Endodermal cell (in vitro differentiated cells): Measurements from ENCODE around the gene HTR2C. TPM values are rescaled to one million over a fixed set of nuclear protein-coding genes. Genes with fewer than 3 reads are reported as not detected.
A peak's percentile ranks its signal among the peaks of the same experiment; 100 is the strongest.

Source experiments
- DNase-seq: peaks from one replicate; pipeline ENCODE4 v3.0.0-alpha.2; 2017
- H3K27ac ChIP-seq: 2 replicates; pipeline ENCODE4 v1.5.1; 2013; ENCODE audit warnings: mild to moderate bottlenecking, low read depth, low read length, moderate library complexity
- H3K27me3 ChIP-seq: 2 replicates; pipeline ENCODE4 v1.6.1; 2013; ENCODE audit warnings: mild to moderate bottlenecking, low read length, moderate library complexity; ENCODE audit not compliant: insufficient read depth, control insufficient read depth, poor library complexity, severe bottlenecking
- H3K36me3 ChIP-seq: 2 replicates; pipeline ENCODE4 v1.7.0; 2013; ENCODE audit warnings: mild to moderate bottlenecking, low read length, moderate library complexity; ENCODE audit not compliant: control insufficient read depth, insufficient read depth
- H3K4me1 ChIP-seq: one replicate; pipeline ENCODE4 v1.7.0; 2013; ENCODE audit warnings: low read length; ENCODE audit not compliant: control insufficient read depth, insufficient read depth
- H3K4me3 ChIP-seq: 2 replicates; pipeline ENCODE4 v1.5.1; 2013; ENCODE audit warnings: mild to moderate bottlenecking, low read length, moderate library complexity
- H3K9ac ChIP-seq: 2 replicates; pipeline ENCODE4 v1.6.1; 2013; ENCODE audit warnings: mild to moderate bottlenecking, low read length, moderate library complexity; ENCODE audit not compliant: poor library complexity, severe bottlenecking; ENCODE audit errors: extremely low read depth
- H3K9me3 ChIP-seq: 2 replicates; pipeline ENCODE4 v1.6.1; 2013; ENCODE audit warnings: mild to moderate bottlenecking, low read length, moderate library complexity; ENCODE audit not compliant: control insufficient read depth
- H3K27ac Mint-ChIP-seq: 2 replicates; pipeline ENCODE4 v1.8.0; 2020; ENCODE audit warnings: mixed read lengths
- H3K27me3 Mint-ChIP-seq: 2 replicates; pipeline ENCODE4 v1.8.0; 2021; ENCODE audit warnings: mild to moderate bottlenecking, mixed read lengths; ENCODE audit not compliant: insufficient read depth
- H3K36me3 Mint-ChIP-seq: 2 replicates; pipeline ENCODE4 v1.8.0; 2020; ENCODE audit warnings: low read depth, mixed read lengths
- H3K4me1 Mint-ChIP-seq: 2 replicates; pipeline ENCODE4 v1.8.0; 2020; ENCODE audit warnings: mixed read lengths
- H3K4me3 Mint-ChIP-seq: 2 replicates; pipeline ENCODE4 v1.8.0; 2020; ENCODE audit warnings: mild to moderate bottlenecking, moderate library complexity, mixed read lengths
- H3K9me3 Mint-ChIP-seq: 2 replicates; pipeline ENCODE4 v1.8.0; 2020; ENCODE audit warnings: mild to moderate bottlenecking, mixed read lengths
- CTCF ChIP-seq: fragments of 200-600 bp; sonication (generic); conservative IDR thresholded peaks from 2 replicates; pipeline ENCODE4 v1.5.0; 2021; ENCODE audit warnings: antibody characterized with exemption, mild to moderate bottlenecking
- WGBS, 2 experiments: methylation state at CpG; one replicate each; pipeline versions ENCODE4 v1.1.5 to v1.1.7; 2013; ENCODE audit warnings: missing lambda C conversion rate in 2 of 2, mixed read lengths in 1 of 2; ENCODE audit not compliant: insufficient coverage in 1 of 2, insufficient read length in 1 of 2; 5-methylcytosine and 5-hydroxymethylcytosine counted together
- total RNA-seq, 2 donors: library from RNA; stranded (reverse); fragmentation: NEBNext Ultra II Directional in 1 of 2; extraction: Animal tissue kit (Norgen Biotek cat#: 25700) in 1 of 2; gene quantifications; 2 replicates in 1 of 2; 3 replicates in 1 of 2; pipeline ENCODE4 v1.2.1, GENCODE V29; 2021

HTR2C gene
- total RNA-seq, 2 donors from 2014 or later, result 0.90 TPM; not detected in 1

- no peak for TF ChIP-seq CTCF
- H3K36me3 ChIP-seq, result no peaks in the 10 kb centered on the region
- H3K27ac Mint-ChIP-seq, result no peak overlapping the region
- WGBS, 2 experiments, result 83 to 92% methylated on average over 1 of the region's 1 CpG
- H3K27ac ChIP-seq, result no peak overlapping the region
- H3K4me3 Mint-ChIP-seq, result no peak overlapping the region
- no peaks in the 10 kb centered on the region for H3K27me3 Mint-ChIP-seq
- H3K9me3 ChIP-seq, result no peaks in the 10 kb centered on the region
- H3K9ac ChIP-seq, result no peak overlapping the region
- H3K27me3 ChIP-seq, result no peaks in the 10 kb centered on the region
- no peak for DNase-seq
- H3K9me3 Mint-ChIP-seq, result peaks cover 6% of the 10 kb centered on the region
- no peaks in the 10 kb centered on the region for H3K4me1 ChIP-seq
- H3K36me3 Mint-ChIP-seq, result no peaks in the 10 kb centered on the region
- peaks cover 7% of the 10 kb centered on the region for H3K4me1 Mint-ChIP-seq
- H3K4me3 ChIP-seq, result no peak overlapping the region
Measured at GRCh38 chrX:114841051-114841450, 257.2 kb downstream of the HTR2C start.

GRCh38 chrX:114842181-114842580, 258.3 kb downstream of the HTR2C start:
- no peaks in the 10 kb centered on the region for H3K27me3 Mint-ChIP-seq
- Histone ChIP-seq H3K9me3 (no peaks in the 10 kb centered on the region), H3K27ac (no peak overlapping the region), H3K27me3 (no peaks in the 10 kb centered on the region), H3K9ac (no peak overlapping the region), H3K4me3 (no peak overlapping the region), H3K4me1 (no peaks in the 10 kb centered on the region), H3K36me3 (no peaks in the 10 kb centered on the region)
- DNase-seq, result no peak
- peaks cover 7% of the 10 kb centered on the region for H3K4me1 Mint-ChIP-seq
- H3K27ac Mint-ChIP-seq, result peak overlapping the region; percentile 13
- H3K9me3 Mint-ChIP-seq, result peaks cover 6% of the 10 kb centered on the region
- no peak for TF ChIP-seq CTCF
- no peak overlapping the region for H3K4me3 Mint-ChIP-seq
- H3K36me3 Mint-ChIP-seq, result no peaks in the 10 kb centered on the region
- WGBS, 2 experiments, result no CpG with 5 or more reads among the region's 1 CpG

GRCh38 chrX:114889481-114889880, 305.6 kb downstream of the HTR2C start:
- WGBS, 2 experiments, result 94% methylated on average over 1 of the region's 1 CpG; no CpG with 5 or more reads in 1 of the 2 experiments
- Histone ChIP-seq H3K9ac (no peak overlapping the region), H3K9me3 (no peaks in the 10 kb centered on the region), H3K27ac (no peak overlapping the region), H3K27me3 (no peaks in the 10 kb centered on the region), H3K36me3 (no peaks in the 10 kb centered on the region), H3K4me1 (no peaks in the 10 kb centered on the region), H3K4me3 (no peak overlapping the region)
- DNase-seq, result no peak
- Mint-ChIP-seq H3K27ac (no peak overlapping the region), H3K4me3 (no peak overlapping the region), H3K9me3 (peaks cover 8% of the 10 kb centered on the region), H3K4me1 (no peaks in the 10 kb centered on the region), H3K27me3 (no peaks in the 10 kb centered on the region), H3K36me3 (no peaks in the 10 kb centered on the region)
- no peak for TF ChIP-seq CTCF
